Measurements from ENCODE around the gene RBPMS2.

Gene RBPMS2

DNA sequence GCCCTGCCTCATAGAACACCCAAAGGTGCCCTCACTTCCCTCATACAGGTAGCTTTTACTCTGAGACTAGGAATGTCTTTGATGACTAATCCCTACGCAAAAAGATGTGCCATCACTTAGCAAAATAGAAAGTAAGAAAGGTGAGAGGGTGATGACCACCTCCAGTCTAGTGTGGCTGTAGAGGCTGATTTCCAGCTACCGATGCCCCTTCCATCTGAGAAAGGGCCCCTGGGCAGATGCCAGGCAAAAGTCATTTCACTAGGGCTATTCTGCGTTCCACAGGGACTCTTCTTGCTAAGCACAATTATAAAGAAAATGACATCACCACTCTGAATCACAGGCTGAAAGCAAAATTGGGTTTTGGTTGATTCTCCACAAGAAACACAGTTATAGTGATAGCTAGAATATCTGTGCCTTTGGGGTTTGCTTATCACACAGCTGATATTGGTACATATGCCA, 77.4 kb downstream of the RBPMS2 start:
- TF ChIP-seq CTCF (IDR thresholded peaks at IDR 0.05; ENCODE audit: control extremely low read depth, extremely low read depth, low read depth, missing control alignments) = no peak
- ChIA-PET POLR2A (interaction anchor here (0.6 kb wide), 2 partner anchors 26 to 607 kb away, joined by 4 read pairs; no protein-coding TSS in a partner anchor), CTCF (interaction anchor here (1.6 to 10.4 kb wide), 6 partner anchors 9 to 112 kb away, joined by 4 to 97 read pairs (median 5); no protein-coding TSS in a partner anchor)
- DNase-seq (ENCODE audit: extremely low spot score) = no peak

- POLR2A ChIA-PET = no interaction called here
- TF ChIP-seq CTCF (IDR thresholded peaks at IDR 0.05; ENCODE audit: control extremely low read depth, extremely low read depth, low read depth, missing control alignments) = no peak
- no peak for DNase-seq (ENCODE audit: extremely low spot score)
- CTCF ChIA-PET = interaction anchor here (1.0 to 10.4 kb wide), 4 partner anchors 8 to 252 kb away, joined by 3 to 97 read pairs (median 37); no protein-coding TSS in a partner anchor
Observed at GRCh38 chr15:64696481-64696880, 78.9 kb downstream of the RBPMS2 start.

DNA sequence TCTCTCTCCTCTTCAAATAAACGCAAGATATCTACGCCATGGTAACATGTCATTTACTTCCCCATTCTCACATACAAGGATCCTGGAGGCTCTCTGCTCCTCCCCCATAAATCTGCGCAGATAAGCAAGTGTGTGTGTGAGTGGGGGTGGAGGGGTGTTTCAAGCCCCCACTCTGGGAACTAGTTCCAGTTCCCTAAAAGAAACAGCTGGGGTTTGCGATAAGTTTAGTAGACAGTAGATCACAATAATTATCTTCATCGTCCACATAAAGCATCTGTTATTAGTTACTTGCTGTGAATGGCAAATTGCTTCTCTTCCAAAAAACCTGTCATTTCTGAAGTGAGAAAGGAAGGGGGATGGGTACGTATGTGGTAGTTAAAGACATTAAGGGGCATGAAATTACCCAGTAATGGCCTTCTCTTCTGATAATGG, 79.8 kb downstream of the RBPMS2 start:
- ChIA-PET POLR2A (no interaction called here), CTCF (interaction anchor here (1.0 to 10.4 kb wide), 4 partner anchors 9 to 251 kb away, joined by 3 to 97 read pairs (median 37); no protein-coding TSS in a partner anchor)
- TF ChIP-seq CTCF (IDR thresholded peaks at IDR 0.05; ENCODE audit: control extremely low read depth, extremely low read depth, low read depth, missing control alignments) = no peak
- no peak for DNase-seq (ENCODE audit: extremely low spot score)

- POLR2A ChIA-PET = no interaction called here
- DNase-seq (ENCODE audit: extremely low spot score) = no peak
- CTCF ChIA-PET = interaction anchor here (2.7 to 10.4 kb wide), 3 partner anchors 10 to 35 kb away, joined by 12 to 97 read pairs (median 62); no protein-coding TSS in a partner anchor
- TF ChIP-seq CTCF (IDR thresholded peaks at IDR 0.05; ENCODE audit: control extremely low read depth, extremely low read depth, low read depth, missing control alignments) = no peak
Observed at GRCh38 chr15:64694816-64695215, 80.6 kb downstream of the RBPMS2 start.

- DNase-seq (ENCODE audit: extremely low spot score) = no peak
- no peak for TF ChIP-seq CTCF (IDR thresholded peaks at IDR 0.05; ENCODE audit: control extremely low read depth, extremely low read depth, low read depth, missing control alignments)
- POLR2A ChIA-PET = no interaction called here
- CTCF ChIA-PET = interaction anchor here (1.4 to 10.4 kb wide), 5 partner anchors 8 to 48 kb away, joined by 3 to 97 read pairs (median 4); no protein-coding TSS in a partner anchor
Observed at GRCh38 chr15:64693134-64693533, 82.3 kb downstream of the RBPMS2 start.

DNA sequence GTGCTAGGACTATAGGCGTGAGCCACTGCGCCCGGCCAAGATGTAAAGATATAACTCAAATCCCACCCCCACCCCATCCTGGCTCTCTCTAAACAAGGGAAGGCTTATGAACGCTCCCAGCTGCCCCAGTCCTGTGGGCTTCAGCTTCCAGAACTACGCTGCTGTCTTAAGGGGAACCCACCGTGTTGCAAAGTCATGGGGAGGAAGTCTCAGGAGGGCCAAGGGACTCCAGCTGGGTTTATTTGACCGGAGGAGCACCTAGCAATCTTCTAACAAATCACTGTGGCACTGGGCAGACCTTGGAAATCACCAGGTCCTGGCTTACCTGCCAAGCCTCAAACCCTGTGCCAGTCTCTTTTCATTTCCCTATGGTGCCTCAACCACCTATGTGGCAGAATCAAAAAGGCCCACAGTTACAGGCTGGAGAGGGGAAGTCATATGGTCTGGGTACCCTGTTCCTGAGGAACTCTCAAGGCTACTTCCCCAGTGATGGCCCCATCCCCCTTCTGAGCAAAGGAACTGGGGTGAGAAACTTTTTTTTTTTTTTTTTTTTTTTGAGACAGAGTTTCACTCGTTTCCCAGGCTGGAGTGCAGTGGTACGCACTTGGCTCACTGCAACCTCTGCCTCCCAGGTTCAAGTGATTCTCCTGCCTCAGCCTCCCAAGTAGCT, 83.4 kb downstream of the RBPMS2 start:
- CTCF ChIA-PET = interaction anchor here (0.7 to 10.4 kb wide), 11 partner anchors 8 to 265 kb away, joined by 3 to 151 read pairs (median 4); no protein-coding TSS in a partner anchor
- TF ChIP-seq CTCF (IDR thresholded peaks at IDR 0.05; ENCODE audit: control extremely low read depth, extremely low read depth, low read depth, missing control alignments) = no peak
- POLR2A ChIA-PET = interaction anchor here (0.6 kb wide), 1 partner anchor 1174 kb away, joined by 13 read pairs; no protein-coding TSS in a partner anchor
- no peak for DNase-seq (ENCODE audit: extremely low spot score)

All from GM10248 (cell line).